Measurements from ENCODE around the gene LGMN. TPM values are rescaled to one million over a fixed set of nuclear protein-coding genes. Genes with fewer than 3 reads are reported as not detected.
A peak's percentile ranks its signal among the peaks of the same experiment; 100 is the strongest.

LGMN gene
- total and polyA plus RNA-seq, 2 experiments from 2014 or later, result 205 to 243 TPM

- no peak for DNase-seq (ENCODE audit: low read depth in 1 of 2, low spot score in 1 of 2)
- TF ChIP-seq CTCF (IDR thresholded peaks at IDR 0.05; ENCODE audit: low read depth, low read length), result no peak
Measured at GRCh38 chr14:92668276-92668973, 80.0 kb downstream of the LGMN start.

GRCh38 chr14:92666251-92666650 lies 82.2 kb downstream of the LGMN start:
- Histone ChIP-seq H3K4me3 (no peak overlapping the region), H3K9me3 (ENCODE audit: low read depth) (no peaks in the 10 kb centered on the region), H3K27me3 (no peaks in the 10 kb centered on the region), H3K36me3 (no peaks in the 10 kb centered on the region), H3K4me1 (ENCODE audit: low read depth) (no peaks in the 10 kb centered on the region), H3K27ac (no peak overlapping the region)
- TF ChIP-seq CTCF (IDR thresholded peaks at IDR 0.05; ENCODE audit: low read depth, low read length), result no peak
- no peak for DNase-seq (ENCODE audit: low read depth in 1 of 2, low spot score in 1 of 2)

More at GRCh38 chr14:92668276-92668973, 80.0 kb downstream of the LGMN start:
- H3K36me3 ChIP-seq, result no peaks in the 10 kb centered on the region
- no peaks in the 10 kb centered on the region for H3K9me3 ChIP-seq (ENCODE audit: low read depth)
- no peak overlapping the region for H3K27ac ChIP-seq
- no peaks in the 10 kb centered on the region for H3K27me3 ChIP-seq
- no peak overlapping the region for H3K4me3 ChIP-seq
- no peaks in the 10 kb centered on the region for H3K4me1 ChIP-seq (ENCODE audit: low read depth)

- Histone ChIP-seq H3K27ac (no peak overlapping the region), H3K4me1 (ENCODE audit: low read depth) (no peaks in the 10 kb centered on the region), H3K4me3 (no peak overlapping the region), H3K9me3 (ENCODE audit: low read depth) (no peaks in the 10 kb centered on the region), H3K36me3 (no peaks in the 10 kb centered on the region), H3K27me3 (no peaks in the 10 kb centered on the region)
- no peak for TF ChIP-seq CTCF (IDR thresholded peaks at IDR 0.05; ENCODE audit: low read depth, low read length)
- no peak for DNase-seq (ENCODE audit: low read depth in 1 of 2, low spot score in 1 of 2)
Measured at GRCh38 chr14:92665661-92666110, 82.7 kb downstream of the LGMN start.

GRCh38 chr14:92663049-92663448 lies 85.4 kb downstream of the LGMN start:
- peak in 1 of 2 donors; percentile 60 for DNase-seq (ENCODE audit: low read depth in 1 of 2, low spot score in 1 of 2)
- no peaks in the 10 kb centered on the region for H3K36me3 ChIP-seq
- H3K4me3 ChIP-seq, result no peak overlapping the region

GRCh38 chr14:92660571-92660970 lies 87.9 kb downstream of the LGMN start:
- no peaks in the 10 kb centered on the region for H3K9me3 ChIP-seq (ENCODE audit: low read depth)
- no peak overlapping the region for H3K4me3 ChIP-seq
- TF ChIP-seq CTCF (IDR thresholded peaks at IDR 0.05; ENCODE audit: low read depth, low read length), result no peak
- no peak overlapping the region for H3K27ac ChIP-seq
- H3K27me3 ChIP-seq, result no peaks in the 10 kb centered on the region
- no peaks in the 10 kb centered on the region for H3K36me3 ChIP-seq
- H3K4me1 ChIP-seq (ENCODE audit: low read depth), result no peaks in the 10 kb centered on the region
- no peak for DNase-seq (ENCODE audit: low read depth in 1 of 2, low spot score in 1 of 2)

More at GRCh38 chr14:92663049-92663448, 85.4 kb downstream of the LGMN start:
- TF ChIP-seq CTCF (IDR thresholded peaks at IDR 0.05; ENCODE audit: low read depth, low read length), result no peak
- H3K9me3 ChIP-seq (ENCODE audit: low read depth), result no peaks in the 10 kb centered on the region
- no peaks in the 10 kb centered on the region for H3K4me1 ChIP-seq (ENCODE audit: low read depth)
- H3K27me3 ChIP-seq, result no peaks in the 10 kb centered on the region
- H3K27ac ChIP-seq, result no peak overlapping the region
